Brain pericyte (primary cell): ENCODE data around the gene RALGDS.

ENCODE experiments used
- DNase-seq: peaks from one replicate; pipeline ENCODE4 v3.0.0-alpha.2; 2012; ENCODE audit warnings: low read depth, low spot score

RALGDS gene

DNA sequence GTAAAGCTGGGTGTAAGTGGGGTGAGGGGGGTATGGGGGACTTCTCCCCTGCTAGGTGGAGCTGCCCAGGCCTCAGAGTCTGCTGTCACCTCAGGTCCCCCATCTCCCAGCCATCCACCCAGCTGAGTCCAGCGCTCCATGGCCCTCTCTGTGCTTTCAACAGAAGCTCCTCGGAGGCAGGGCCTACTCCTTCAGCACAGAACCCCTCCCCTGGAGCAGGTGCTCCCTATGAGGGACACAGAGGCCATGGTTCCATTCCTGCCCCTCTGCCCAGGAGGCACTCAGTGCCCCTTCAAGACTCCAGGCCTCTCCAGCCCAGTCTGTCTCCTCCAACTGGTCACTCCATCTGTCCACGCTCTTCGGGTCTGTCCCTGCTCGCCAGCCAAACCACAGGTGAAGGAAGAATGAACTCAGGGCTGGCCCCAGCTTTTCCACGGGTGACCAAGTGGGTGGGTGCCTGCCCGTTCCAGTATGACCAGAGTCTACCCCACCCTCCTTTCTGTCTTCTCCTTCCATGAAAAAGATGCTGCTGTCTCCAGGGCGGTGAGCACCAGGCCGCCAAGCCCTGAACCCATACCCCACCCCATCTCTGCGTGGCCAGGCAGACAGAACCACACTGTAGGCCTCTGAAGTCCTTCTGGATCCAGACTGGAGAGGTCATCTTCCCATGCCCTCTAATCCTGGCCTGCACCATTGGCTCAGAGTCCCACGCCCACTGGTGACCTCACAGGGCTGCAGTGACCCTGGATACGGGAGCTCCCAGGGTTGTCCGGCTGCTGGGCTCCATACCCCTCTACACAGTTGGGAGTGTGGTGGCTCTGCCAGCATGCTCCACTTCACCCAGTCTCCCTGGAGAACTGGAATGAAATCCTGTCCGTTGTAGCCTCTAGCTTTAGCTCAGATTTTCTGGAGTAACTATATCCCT is 30.8 kb upstream of the RALGDS start:
- no peak for DNase-seq

DNA sequence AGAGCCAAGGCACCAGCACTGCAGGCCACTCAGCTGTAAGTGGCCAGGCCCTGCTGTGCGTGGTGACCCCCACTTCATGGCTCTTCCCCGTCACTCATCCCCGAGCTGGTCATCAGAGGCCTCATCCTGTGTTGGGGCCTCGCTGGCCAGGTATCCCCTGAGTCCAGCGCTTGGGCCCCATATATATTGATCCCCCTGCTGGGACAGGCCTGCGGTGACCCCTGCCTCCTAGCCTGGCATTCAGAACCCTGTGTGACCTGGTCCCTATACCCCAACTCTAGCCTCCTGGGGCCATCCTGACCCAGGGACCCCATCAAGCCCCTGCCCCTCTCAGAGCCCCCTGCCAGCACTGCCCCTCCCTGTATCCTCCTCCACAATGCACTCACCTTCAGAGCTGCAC is 30.0 kb upstream of the RALGDS start:
- DNase-seq = no peak

DNA sequence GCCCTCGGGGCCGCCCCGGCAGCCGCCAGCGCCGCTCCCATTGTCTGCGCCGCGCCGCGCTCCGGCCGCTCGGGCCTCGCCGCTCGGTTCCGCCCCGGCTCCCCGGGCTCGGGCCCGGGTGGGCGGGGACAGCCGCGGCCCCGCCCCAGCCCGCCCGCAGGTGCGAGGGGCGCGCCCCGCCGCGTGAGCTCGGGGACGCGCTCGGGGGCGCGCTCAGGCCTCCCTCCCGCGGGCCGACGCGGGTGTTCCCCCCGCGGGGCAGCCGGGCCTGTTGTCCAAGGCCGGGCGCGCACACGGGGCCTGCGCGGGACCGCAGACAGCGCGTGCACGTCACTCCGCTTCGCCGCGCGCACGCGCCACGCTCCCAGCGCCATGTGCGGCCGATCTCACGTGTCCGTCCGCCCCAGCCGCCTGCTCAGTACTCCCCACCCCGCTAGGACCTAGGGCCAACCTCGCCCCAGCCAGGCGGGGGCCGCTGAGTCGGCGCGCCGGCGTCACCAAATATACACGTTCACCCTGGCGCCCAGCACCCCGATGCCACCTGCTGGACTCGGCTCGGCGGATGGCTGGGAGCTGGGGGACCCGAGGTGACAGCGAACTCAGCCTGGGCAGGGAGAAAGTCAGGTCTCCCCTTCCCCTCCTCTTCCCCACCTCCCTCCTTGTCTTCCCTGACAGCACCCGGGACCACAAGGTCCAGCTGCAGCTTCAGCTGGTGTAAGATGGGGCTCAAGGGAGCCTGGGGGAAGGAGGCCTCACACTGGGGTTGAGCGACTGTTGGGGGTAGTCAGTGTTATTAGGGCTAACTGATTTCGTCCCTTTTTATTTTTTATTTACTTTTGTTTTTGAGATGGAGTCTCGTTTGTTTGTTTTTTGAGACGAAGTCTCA is 28.3 kb upstream of the RALGDS start:
- no peak for DNase-seq

DNA sequence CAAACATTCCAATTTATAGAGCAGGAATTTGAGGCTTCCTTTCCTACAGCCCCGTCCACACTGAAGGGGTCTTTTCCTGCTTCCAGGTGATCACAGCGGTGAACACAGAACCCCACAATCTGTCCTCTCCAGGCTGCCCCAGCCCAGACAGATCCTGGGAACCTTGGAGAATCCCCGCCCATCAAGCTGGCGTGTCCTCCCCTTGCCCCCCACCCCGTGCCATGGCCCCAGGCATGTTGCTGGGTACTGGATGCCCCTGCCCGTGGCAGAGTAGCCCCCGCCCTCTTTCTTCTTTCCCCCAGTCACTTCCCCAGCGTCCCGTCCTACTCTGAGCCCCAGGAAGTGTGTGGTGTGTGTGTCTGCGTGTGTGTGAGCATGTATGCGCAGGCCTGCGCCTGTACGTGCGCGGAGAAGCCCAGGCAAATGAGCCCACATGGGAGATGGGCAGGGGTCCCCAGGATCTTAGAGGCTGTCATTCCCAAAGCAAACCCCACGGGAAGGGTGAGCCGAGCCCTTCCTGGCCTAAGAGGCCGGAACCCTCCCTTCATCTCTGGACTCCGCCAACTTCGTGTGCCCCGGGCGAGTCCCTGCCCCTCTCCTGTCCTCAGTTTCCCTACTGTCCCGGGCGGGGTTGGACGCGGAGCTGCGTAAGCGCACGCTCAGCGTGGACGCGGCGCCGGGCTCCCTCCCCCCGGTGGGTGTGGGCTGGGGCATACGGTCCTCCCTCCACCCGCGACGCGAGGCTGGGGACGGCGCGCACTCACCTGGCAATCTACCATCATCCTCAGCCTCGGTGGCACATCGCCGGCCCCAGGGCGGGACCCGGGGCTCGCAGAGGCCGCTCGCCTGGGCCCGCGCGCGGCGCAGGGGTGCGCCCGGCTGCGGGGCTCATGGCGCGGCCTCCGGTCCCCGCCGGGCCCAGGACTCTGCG is 27.4 kb upstream of the RALGDS start:
- DNase-seq = no peak

DNA sequence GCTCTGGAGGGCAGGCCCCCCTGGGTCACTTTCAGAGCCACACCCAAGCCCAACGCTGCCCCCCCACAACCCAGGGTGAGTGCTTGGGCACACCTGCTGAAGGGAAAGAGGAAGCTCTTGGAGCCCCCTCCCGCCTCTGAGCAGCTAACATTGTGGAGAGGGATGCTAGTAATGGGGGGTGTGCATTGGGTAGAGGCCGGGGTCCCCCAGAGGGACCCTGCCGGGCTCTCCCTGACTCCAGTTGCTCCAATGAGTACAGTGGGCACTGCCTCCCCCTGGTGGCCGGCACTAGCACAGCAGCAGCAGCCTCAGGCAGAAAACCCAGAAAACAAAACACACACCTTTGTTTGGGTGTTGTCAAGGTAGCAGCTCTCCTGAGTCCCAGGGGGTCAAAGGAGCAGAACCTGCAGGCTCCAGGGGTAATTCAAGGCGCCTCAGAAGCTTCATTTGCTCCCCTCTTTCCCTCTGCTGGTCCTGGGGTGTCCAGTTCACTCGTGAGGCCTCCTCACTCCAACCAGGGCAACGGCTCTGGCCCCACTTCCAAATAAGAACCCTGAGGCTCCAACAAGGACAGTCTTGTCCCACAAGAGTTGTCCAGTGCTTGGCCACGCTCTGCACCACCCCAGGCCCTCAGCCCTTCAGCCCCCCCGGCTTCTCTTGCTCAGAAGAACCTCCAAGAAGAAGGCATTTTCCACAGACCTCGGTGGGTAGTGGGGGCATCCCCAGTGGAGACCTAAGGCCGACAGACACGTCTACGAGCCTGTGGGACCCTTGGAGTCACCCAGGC is 26.6 kb upstream of the RALGDS start:
- no peak for DNase-seq

DNA sequence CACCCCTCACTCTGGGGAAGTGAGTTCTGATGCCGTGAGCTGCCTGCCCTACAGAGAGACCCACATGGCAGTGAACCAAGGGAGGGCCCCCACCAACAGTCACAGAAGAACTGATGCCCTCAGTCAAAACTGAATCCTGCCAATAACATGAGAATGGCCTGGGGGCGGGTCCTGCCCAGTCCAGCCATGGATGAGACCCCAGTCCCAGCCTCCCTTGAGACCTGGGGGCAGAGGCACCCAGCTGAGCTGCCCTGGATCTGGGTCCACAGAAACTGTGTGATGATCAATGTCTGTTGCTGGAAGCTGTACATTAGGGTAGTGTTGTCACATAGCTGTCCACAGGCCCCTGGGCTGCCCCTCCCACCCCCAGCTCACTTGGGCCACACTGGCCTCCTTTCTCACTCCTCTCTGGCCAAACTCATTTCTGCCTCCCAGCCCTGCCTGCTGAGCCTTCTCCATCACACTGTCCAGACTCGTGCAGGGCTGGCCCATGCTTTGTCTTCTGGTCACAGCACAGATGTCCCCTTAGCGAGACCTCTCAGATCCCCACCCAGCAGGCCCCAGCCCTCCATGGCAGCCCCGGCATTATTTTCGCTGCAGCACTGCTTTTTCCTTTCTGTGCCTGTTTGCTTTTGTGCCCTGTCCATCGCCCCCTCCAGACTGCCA is 25.8 kb upstream of the RALGDS start:
- no peak for DNase-seq

DNA sequence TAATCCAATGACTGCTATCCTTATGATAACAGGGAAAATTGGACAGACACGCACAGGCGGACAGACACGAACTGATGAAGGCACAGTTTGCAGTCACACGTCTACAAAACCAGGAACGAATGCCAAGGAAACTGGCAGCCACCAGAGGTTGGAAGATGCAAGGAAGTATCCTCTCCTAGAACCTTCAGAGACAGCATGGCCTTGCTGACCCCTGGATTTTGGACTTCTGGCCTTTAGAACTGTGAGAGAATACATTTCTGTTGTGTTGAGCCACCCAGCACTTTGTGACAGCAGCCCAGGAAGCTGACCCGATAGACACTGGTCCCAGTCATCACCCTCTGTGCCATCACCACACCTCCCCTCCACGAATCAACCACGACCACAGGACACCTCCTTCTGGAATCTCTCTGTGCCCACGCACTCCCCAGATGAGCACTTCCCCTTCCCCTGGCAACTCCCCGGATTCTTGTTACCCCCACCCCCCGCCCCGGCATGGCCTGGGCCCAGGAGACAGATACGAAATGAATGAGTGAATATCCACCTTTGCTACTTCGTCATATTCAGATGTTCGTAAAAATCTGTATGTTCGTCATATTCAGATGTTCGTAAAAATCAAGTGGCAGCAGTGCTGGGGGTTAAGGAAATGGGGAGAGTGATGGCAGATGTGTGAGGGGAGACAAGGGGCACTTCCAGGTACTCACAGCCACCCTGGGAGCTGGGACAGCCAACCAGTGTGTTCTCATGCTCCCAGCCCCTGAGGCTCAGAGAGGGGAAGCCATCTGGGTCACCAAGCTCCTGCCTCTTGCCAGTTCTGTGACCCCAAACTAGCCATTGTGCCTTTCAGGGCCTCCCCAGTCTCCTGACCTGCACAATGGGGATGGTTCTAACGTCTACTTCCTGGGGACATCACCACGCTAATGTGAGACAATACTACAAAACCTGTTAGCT is 24.1 kb upstream of the RALGDS start:
- DNase-seq = no peak

DNA sequence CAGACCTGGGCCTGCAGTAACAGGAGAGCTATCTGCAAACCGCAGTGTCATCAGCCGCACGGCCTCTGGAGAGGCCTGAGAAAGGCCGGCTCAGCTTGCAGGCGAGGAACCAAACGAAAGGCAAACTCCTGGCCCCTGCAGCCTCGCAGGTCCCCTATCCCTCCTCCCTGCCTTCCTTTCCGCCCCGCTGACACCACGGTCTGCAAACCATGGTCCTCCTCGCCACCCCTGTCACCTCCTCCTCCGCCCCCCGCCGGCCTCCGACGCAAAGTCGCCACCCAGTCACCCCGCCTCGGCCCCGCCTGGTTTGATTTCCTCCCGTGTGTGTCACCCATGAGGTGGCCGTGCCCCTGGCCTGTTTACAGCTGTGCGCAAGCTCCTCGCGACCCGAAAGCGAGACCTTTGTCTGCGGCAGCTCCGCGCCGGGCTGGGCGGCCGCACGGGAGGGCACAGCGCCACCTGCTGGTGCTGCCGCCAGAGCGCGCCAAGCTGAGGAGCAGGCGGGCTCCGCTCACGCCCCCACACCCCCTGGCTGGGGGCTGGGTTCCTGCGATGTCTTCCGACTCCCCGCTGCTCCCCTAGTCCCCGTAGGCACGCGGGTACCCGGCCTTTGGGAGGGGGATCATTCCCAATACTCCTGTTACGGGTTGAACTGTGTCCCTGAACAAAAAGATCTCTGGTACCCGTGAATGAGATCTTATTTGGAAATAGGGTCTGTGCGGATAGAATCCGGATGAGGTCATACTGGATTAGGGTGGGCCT is 23.3 kb upstream of the RALGDS start:
- DNase-seq = no peak

DNA sequence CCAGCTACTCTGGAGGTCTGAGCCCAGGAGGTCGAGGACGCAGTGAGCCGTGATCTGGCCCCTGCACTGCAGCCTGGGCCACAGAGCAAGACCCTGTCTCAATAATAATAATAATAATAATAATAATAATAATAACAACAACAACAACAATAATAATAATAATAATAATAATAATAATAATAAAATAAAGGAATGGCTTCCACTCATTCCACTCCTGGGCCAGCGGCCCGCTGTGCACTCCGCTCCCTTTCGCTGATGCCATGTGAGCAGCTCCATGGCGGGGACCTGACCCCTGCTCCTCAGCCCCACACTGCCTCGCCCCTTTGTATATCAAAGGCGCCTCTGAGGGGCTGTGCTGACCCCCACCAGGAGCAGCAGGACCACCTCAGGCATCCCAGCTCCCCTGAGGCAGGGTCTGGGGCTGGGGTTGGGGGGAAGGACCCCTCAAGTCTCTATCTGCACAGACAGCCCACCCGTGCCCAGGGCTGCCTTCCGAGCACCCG is 22.6 kb upstream of the RALGDS start:
- no peak for DNase-seq

DNA sequence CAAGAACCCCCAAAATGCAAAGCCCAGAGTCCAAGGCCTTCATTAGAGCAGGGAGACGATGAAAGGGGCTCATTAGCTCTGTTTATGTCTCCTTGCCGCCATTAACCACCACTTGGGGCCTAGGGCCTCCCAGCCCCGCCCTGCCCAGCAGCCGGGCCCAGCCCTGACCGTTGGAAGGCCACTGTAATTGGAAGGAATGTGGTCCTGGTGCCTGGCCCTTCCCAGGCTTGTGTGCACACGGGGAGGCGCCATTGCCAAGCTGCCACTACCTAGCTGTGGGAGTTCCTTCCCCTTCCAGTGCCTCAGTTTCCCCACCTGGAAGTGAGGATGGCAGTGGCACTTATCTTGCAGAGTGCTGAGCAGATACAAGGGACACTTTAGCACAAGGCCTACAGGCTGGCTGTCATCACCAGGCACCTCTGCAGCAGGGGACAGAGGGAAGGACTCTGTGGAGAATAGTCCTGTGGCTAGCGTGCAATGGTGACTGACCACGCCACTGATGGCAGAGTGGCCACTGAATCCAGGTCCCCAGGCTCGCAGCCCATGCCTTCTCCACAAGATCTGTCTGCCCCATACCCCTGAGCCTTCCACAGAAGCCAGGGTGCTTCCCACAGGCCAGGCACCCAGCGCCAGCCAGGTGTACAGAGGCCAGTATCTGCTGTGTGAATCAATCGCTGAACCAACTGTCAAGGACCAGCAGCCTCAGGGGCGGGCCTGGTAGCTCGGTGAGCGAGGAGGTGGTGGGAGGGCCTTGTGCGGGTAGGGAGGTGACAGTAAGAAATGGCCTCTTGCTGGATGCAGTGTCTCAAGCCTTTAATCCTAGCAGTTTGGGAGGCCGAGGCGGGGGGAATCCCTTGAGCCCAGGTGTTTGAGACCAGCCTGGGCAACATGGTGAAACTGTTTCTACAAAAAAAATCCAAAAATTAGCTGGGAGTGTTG is 21.9 kb upstream of the RALGDS start:
- no peak for DNase-seq

DNA sequence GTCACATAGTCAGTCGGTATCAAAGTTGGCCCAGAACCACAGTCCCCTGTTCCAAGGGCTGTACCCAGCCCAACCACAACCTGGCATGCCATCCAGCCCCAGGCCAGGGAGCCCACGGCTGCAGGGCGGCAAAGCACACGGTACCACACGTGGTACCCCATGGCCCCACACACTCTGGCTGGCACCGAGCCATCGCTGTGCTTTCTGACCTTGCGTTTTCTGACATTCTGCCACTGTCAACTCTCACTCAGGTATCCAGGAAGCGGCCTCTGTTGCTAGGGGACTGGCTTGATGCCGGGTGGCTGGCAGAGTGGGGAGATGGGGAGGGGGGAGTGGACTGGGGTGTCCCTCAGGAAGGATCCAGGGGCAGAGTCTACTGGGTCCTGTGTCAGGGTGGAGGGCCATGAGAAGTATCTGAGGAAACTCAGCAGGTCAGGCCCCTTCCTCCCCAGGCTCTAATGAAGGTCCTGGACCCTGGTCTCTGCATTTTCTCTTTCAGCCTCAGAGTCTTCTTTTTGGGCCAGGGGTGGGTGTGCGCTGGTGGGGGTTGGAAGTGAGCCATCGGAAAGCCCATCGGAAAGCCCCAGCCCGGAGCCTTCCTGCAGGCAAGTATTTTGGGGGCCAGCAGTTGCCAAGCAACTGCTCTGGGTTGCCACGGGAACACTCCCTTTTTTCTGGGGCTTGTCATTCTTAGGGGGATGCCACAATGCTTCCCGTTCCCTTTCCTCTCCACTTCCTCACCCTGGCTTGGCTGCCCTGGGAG is 21.0 kb upstream of the RALGDS start:
- DNase-seq = no peak

DNA sequence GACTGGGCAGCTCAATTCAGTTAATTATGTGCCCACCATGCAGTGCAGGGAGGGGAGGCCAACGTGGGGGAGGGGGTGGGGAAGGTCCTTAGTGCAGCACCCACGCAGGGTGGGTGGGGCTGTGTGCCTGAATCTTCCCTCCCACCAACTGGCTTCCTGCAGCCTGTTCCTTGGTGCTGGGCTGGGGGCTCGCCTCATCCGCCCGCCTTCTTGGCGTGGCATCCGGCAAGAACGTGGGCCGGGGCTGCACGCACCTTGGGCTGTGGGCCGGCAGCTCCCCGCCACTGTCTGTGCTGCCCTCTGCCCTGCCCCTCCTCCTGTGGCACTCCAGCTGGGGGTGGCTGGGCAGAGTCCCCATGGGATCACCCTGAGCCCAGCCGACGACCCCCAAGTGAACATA is 19.6 kb upstream of the RALGDS start:
- no peak for DNase-seq

DNA sequence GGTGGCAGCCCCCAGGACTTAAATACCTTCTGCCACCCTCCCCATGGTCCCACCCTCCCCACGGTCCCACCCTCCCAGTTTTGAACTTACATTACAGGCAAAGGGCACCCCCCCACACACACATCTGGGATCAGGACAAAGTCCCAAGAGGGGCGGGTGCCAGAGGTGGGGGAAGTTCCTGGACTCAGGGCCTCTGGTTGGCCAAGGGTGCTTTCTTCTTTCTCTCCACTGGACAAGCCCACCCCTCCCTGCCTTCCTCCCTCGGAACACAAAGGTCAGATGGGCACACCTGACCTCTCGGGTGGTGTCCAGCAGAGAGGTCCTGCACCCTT is 19.1 kb upstream of the RALGDS start:
- DNase-seq = no peak

DNA sequence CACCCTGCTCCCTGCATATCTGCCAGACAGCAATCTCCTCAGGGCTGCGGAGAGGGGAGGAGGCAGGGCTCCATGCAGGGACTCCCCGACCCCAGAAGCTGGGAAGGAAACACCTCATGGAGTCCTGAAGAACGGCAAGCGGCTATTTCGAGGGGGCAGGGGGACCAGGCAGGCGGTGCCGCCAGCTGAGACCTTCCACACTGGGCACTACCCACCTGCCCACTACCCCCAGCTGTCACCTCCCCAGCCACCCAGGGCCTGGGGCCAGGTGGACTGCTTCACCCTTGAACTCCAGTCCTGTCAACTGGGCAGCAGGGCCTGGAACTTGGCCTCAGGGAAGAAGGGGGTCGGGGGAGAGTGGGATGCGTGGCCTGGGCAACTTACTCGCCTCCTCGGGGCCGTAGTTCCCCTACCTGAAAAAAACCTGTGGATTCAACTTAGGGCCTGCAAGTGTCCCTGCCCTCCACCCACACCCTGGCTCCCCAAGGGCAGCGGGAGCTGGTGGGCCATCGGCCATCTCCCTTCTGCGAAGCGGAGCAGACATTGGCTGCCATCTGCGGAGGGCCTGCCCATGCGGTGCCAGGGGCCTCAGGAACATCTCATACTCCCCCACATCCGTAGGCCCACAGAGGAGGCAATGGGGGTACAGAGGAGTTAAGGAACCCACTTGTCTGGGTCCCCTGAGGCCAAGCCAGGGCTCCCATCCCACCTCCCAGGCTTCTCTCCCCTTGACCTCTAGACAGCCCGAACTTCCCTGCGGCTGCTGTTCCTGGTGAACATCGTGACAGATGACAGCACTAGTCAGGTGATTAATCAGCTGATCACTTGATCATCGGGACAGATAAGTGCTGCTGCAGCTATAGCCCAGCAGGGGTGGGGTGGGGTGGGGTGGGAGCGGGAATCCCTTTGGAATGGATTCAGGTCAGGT is 18.5 kb upstream of the RALGDS start:
- no peak for DNase-seq
